Prostate gland (tissue), 2 donors: ENCODE results near the gene PLIN1.

Source experiments
- POLR2AphosphoS5 ChIP-seq: sonication (generic); formaldehyde crosslinking; IDR thresholded peaks from one replicate; pipeline ENCODE4 v1.6.1; 2017; ENCODE audit warnings: antibody characterized with exemption
- TF ChIP-seq, protein P1 (sequence below), 4 experiments: fragments of 200-600 bp in 2 of 4; fragments of 450-650 bp in 2 of 4; sonication (generic) in 2 of 4; IDR thresholded peaks; 1 replicate in 3 of 4; 2 replicates in 1 of 4; pipeline ENCODE4 v1.5.1; 2016 to 2019; ENCODE audit warnings: antibody characterized with exemption in 4 of 4, mild to moderate bottlenecking in 2 of 4, moderate library complexity in 2 of 4

DNA sequence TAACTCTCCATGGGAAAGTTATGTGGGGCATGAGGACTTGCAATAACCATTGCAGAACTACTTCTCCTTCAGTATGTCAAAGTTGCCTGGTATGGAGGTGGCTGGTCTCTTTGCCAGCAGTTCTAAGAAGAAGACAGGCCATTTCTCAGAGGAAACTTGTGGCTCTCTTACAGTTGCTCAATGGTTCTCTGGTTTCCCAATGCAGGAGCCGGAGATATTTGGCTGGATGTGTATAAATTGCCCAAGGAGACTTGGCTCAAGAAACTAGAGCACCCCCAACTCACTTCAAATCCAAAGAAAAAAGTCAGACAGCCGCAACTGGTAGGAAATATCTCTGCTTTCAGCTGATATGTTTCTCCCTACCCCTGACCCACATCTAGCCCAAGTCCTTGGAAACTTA lies 35.6 kb upstream of the PLIN1 start:
- TF ChIP-seq, protein P1, sequence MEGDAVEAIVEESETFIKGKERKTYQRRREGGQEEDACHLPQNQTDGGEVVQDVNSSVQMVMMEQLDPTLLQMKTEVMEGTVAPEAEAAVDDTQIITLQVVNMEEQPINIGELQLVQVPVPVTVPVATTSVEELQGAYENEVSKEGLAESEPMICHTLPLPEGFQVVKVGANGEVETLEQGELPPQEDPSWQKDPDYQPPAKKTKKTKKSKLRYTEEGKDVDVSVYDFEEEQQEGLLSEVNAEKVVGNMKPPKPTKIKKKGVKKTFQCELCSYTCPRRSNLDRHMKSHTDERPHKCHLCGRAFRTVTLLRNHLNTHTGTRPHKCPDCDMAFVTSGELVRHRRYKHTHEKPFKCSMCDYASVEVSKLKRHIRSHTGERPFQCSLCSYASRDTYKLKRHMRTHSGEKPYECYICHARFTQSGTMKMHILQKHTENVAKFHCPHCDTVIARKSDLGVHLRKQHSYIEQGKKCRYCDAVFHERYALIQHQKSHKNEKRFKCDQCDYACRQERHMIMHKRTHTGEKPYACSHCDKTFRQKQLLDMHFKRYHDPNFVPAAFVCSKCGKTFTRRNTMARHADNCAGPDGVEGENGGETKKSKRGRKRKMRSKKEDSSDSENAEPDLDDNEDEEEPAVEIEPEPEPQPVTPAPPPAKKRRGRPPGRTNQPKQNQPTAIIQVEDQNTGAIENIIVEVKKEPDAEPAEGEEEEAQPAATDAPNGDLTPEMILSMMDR (IDR thresholded peaks at IDR 0.05) = no peak
- TF ChIP-seq POLR2AphosphoS5 = no peak
